ENCODE results near the gene SLC26A3.

Gene SLC26A3

GRCh38 chr7:107830420-107830819, 27.4 kb upstream of the SLC26A3 start:
- TF ChIP-seq CREB1 (IDR thresholded peaks at IDR 0.05; ENCODE audit: low read depth) (no peak), FOXM1 (IDR thresholded peaks at IDR 0.05; ENCODE audit: borderline replicate concordance, low read depth) (no peak), REST (IDR thresholded peaks at IDR 0.05; ENCODE audit: low read depth) (no peak), USF1 (IDR thresholded peaks at IDR 0.05) (no peak), TAF1 (IDR thresholded peaks at IDR 0.05; ENCODE audit: low read depth) (no peak), TEAD4 (IDR thresholded peaks at IDR 0.05) (no peak), YY1 (IDR thresholded peaks at IDR 0.05; ENCODE audit: low read depth) (no peak), RAD21 (IDR thresholded peaks at IDR 0.05; ENCODE audit: low read depth) (no peak), MAX (IDR thresholded peaks at IDR 0.05) (no peak), CEBPB (IDR thresholded peaks at IDR 0.05) (no peak), NFIC (IDR thresholded peaks at IDR 0.05) (no peak), TCF12 (IDR thresholded peaks at IDR 0.05; ENCODE audit: low read depth) (no peak), EP300 (IDR thresholded peaks at IDR 0.05; ENCODE audit: borderline replicate concordance) (no peak)

GRCh38 chr7:107828540-107828939, 25.5 kb upstream of the SLC26A3 start:
- TF ChIP-seq USF1 (IDR thresholded peaks at IDR 0.05), result no peak
- TF ChIP-seq RAD21 (IDR thresholded peaks at IDR 0.05; ENCODE audit: low read depth), result no peak
- TF ChIP-seq ZBTB7A (IDR thresholded peaks at IDR 0.05; ENCODE audit: low read depth), result no peak
- TF ChIP-seq MAX (IDR thresholded peaks at IDR 0.05), result no peak
- no peak for TF ChIP-seq TAF1 (IDR thresholded peaks at IDR 0.05; ENCODE audit: low read depth)
- TF ChIP-seq TCF12 (IDR thresholded peaks at IDR 0.05; ENCODE audit: low read depth), result no peak
- no peak for TF ChIP-seq REST (IDR thresholded peaks at IDR 0.05; ENCODE audit: low read depth)
- TF ChIP-seq CEBPB (IDR thresholded peaks at IDR 0.05), result no peak
- TF ChIP-seq EP300 (IDR thresholded peaks at IDR 0.05; ENCODE audit: borderline replicate concordance), result no peak
- no peak for TF ChIP-seq CREB1 (IDR thresholded peaks at IDR 0.05; ENCODE audit: low read depth)
- no peak for TF ChIP-seq NFIC (IDR thresholded peaks at IDR 0.05)
- TF ChIP-seq EGR1 (IDR thresholded peaks at IDR 0.05), result no peak
- TF ChIP-seq TEAD4 (IDR thresholded peaks at IDR 0.05), result no peak
- no peak for TF ChIP-seq FOXM1 (IDR thresholded peaks at IDR 0.05; ENCODE audit: borderline replicate concordance, low read depth)
- TF ChIP-seq YY1 (IDR thresholded peaks at IDR 0.05; ENCODE audit: low read depth), result no peak

GRCh38 chr7:107827501-107827900, 24.5 kb upstream of the SLC26A3 start:
- no peak for TF ChIP-seq CREB1 (IDR thresholded peaks at IDR 0.05; ENCODE audit: low read depth)
- TF ChIP-seq RAD21 (IDR thresholded peaks at IDR 0.05; ENCODE audit: low read depth), result no peak
- TF ChIP-seq MAX (IDR thresholded peaks at IDR 0.05), result no peak
- no peak for TF ChIP-seq TCF12 (IDR thresholded peaks at IDR 0.05; ENCODE audit: low read depth)
- no peak for TF ChIP-seq ZBTB7A (IDR thresholded peaks at IDR 0.05; ENCODE audit: low read depth)
- TF ChIP-seq USF1 (IDR thresholded peaks at IDR 0.05), result no peak
- TF ChIP-seq NFIC (IDR thresholded peaks at IDR 0.05), result no peak
- TF ChIP-seq TEAD4 (IDR thresholded peaks at IDR 0.05), result no peak
- no peak for TF ChIP-seq CEBPB (IDR thresholded peaks at IDR 0.05)
- TF ChIP-seq YY1 (IDR thresholded peaks at IDR 0.05; ENCODE audit: low read depth), result no peak

- TF ChIP-seq NFIC (IDR thresholded peaks at IDR 0.05) (peak; percentile 15; the same call in 1 of the 2 replicates), TCF12 (IDR thresholded peaks at IDR 0.05; ENCODE audit: low read depth) (0 out of 2 replicates have a peak, but pooled peaks have one; percentile 23), CEBPB (IDR thresholded peaks at IDR 0.05) (no peak), USF1 (IDR thresholded peaks at IDR 0.05) (no peak)
Measured at GRCh38 chr7:107826451-107826850, 23.4 kb upstream of the SLC26A3 start.

- TF ChIP-seq RAD21 (IDR thresholded peaks at IDR 0.05; ENCODE audit: low read depth), result no peak
Measured at GRCh38 chr7:107824858-107825257, 21.8 kb upstream of the SLC26A3 start.
